Transverse colon (tissue), 4 donors: ENCODE results near the gene DNAJC18. TPM values are rescaled to one million over a fixed set of nuclear protein-coding genes. Genes with fewer than 3 reads are reported as not detected.

Experiments used
- DNase-seq: peaks from one replicate; pipeline ENCODE4 v3.0.0-alpha.2; 2019
- H3K27ac ChIP-seq, 4 donors: fragments of 200-600 bp; sonication (generic); 2 replicates each; pipeline ENCODE4 v1.5.1; 2016 to 2018; ENCODE audit warnings: inconsistent platforms in 4 of 4
- H3K27me3 ChIP-seq: fragments of 200-600 bp; sonication (generic); 2 replicates; pipeline ENCODE4 v1.5.1; 2017; ENCODE audit warnings: inconsistent platforms
- H3K36me3 ChIP-seq, 4 donors: fragments of 200-600 bp; sonication (generic); 2 replicates each; pipeline ENCODE4 v1.5.1; 2017 to 2019; ENCODE audit warnings: inconsistent platforms in 4 of 4
- H3K4me1 ChIP-seq, 4 donors: fragments of 200-600 bp; sonication (generic); 2 replicates each; pipeline ENCODE4 v1.5.1; 2017 to 2020; ENCODE audit warnings: inconsistent platforms in 4 of 4
- H3K4me3 ChIP-seq, 4 donors: fragments of 200-600 bp; sonication (generic); 1 replicate in 1 of 4; 2 replicates in 3 of 4; pipeline versions ENCODE4 v1.5.1 to v1.6.1; 2017 to 2019; ENCODE audit warnings: inconsistent platforms in 4 of 4
- H3K9me3 ChIP-seq, 2 donors: fragments of 200-600 bp; sonication (generic); 2 replicates each; pipeline ENCODE4 v1.5.1; 2017 to 2019; ENCODE audit warnings: inconsistent platforms in 2 of 2
- EP300 ChIP-seq: sonication (generic); formaldehyde crosslinking; IDR thresholded peaks from one replicate; pipeline ENCODE4 v1.6.1; 2017; ENCODE audit warnings: antibody characterized with exemption, low read depth
- POLR2A ChIP-seq: fragments of 450-650 bp; IDR thresholded peaks from one replicate; pipeline ENCODE4 v1.6.1; 2016; ENCODE audit warnings: antibody characterized with exemption, mild to moderate bottlenecking, moderate library complexity
- POLR2AphosphoS5 ChIP-seq, 3 donors: sonication (generic); formaldehyde crosslinking; IDR thresholded peaks; one replicate each; pipeline ENCODE4 v1.6.1; 2016; ENCODE audit warnings: antibody characterized with exemption in 3 of 3
- WGBS, 2 donors: methylation state at CpG; one replicate each; pipeline ENCODE4 v1.1.5; 2018; ENCODE audit warnings: low coverage in 1 of 2; 5-methylcytosine and 5-hydroxymethylcytosine counted together
- in situ Hi-C, 4 donors: fragments of 200-750 bp; cut with MboI; loops; one replicate each; pipeline versions ENCODE4 v1.15.0 to v1.15.1; 2017; ENCODE audit warnings: low sequenced_read_pairs in 3 of 4, low pct_ligation_motif_present in 1 of 4, low pct_unique_long_range_greater_than_20kb in 1 of 4
- intact Hi-C: fragments of 100-400 bp; cut with DNase I; formaldehyde crosslinking; loops from one replicate; pipeline ENCODE4 v1.15.1; 2023; ENCODE audit warnings: low total_unique reads
- total RNA-seq, 4 donors: library from RNA; depleted of rRNA; stranded (reverse); fragments of >200 nt; gene quantifications; one replicate each; pipeline ENCODE4 v1.1.0, GENCODE V29; 2016
- TF ChIP-seq, protein P1 (sequence below), 5 experiments: fragments of 200-600 bp in 3 of 5; fragments of 450-650 bp in 2 of 5; sonication (generic) in 3 of 5; IDR thresholded peaks; 1 replicate in 2 of 5; 2 replicates in 3 of 5; pipeline ENCODE4 v1.5.1; 2016 to 2017; ENCODE audit warnings: antibody characterized with exemption in 5 of 5, inconsistent platforms in 3 of 5, mild to moderate bottlenecking in 2 of 5, moderate library complexity in 1 of 5

The DNAJC18 gene
- total RNA-seq, 4 donors from 2014 or later: 0.37 to 3.8 (median 3.2) TPM

- H3K36me3 ChIP-seq: peaks cover 0 to 19% (median 7%) of the 10 kb centered on the region in 4 donors
Observed at GRCh38 chr5:139371482-139372435, 67.6 kb downstream of the DNAJC18 start.

GRCh38 chr5:139369181-139369580 lies 70.1 kb downstream of the DNAJC18 start:
- no peak overlapping the region for H3K27ac ChIP-seq
- peaks cover 10 to 16% (median 13%) of the 10 kb centered on the region in 4 donors for H3K4me1 ChIP-seq
- H3K36me3 ChIP-seq: peaks cover 0 to 42% (median 18%) of the 10 kb centered on the region in 4 donors
- H3K4me3 ChIP-seq: no peak overlapping the region
- 88 to 92% methylated on average over 1 of the region's 1 CpG for WGBS, 2 donors
- TF ChIP-seq, protein P1, sequence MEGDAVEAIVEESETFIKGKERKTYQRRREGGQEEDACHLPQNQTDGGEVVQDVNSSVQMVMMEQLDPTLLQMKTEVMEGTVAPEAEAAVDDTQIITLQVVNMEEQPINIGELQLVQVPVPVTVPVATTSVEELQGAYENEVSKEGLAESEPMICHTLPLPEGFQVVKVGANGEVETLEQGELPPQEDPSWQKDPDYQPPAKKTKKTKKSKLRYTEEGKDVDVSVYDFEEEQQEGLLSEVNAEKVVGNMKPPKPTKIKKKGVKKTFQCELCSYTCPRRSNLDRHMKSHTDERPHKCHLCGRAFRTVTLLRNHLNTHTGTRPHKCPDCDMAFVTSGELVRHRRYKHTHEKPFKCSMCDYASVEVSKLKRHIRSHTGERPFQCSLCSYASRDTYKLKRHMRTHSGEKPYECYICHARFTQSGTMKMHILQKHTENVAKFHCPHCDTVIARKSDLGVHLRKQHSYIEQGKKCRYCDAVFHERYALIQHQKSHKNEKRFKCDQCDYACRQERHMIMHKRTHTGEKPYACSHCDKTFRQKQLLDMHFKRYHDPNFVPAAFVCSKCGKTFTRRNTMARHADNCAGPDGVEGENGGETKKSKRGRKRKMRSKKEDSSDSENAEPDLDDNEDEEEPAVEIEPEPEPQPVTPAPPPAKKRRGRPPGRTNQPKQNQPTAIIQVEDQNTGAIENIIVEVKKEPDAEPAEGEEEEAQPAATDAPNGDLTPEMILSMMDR (IDR thresholded peaks at IDR 0.05): no peak
- TF ChIP-seq POLR2AphosphoS5 (IDR thresholded peaks at IDR 0.05) (no peak), POLR2A (no peak), EP300 (no peak)
- no peak for DNase-seq
- no peaks in the 10 kb centered on the region for H3K9me3 ChIP-seq
- no peaks in the 10 kb centered on the region for H3K27me3 ChIP-seq
- intact Hi-C loops: no loop called here
- in situ Hi-C loops: no loop called here

More at GRCh38 chr5:139371482-139372435, 67.6 kb downstream of the DNAJC18 start:
- no peak for DNase-seq
- Histone ChIP-seq H3K9me3 (no peaks in the 10 kb centered on the region), H3K27ac (no peak overlapping the region), H3K4me1 (peaks cover 16 to 18% (median 17%) of the 10 kb centered on the region in 4 donors), H3K4me3 (no peak overlapping the region), H3K27me3 (no peaks in the 10 kb centered on the region)
- WGBS, 2 donors: 82 to 86% methylated on average over 4 to 7 of the region's 7 CpGs
- intact Hi-C loops (no loop called here), in situ Hi-C loops (no loop called here)
- TF ChIP-seq EP300 (no peak), POLR2A (no peak), POLR2AphosphoS5 (IDR thresholded peaks at IDR 0.05) (no peak)
- TF ChIP-seq, protein P1 (IDR thresholded peaks at IDR 0.05): no peak

DNA sequence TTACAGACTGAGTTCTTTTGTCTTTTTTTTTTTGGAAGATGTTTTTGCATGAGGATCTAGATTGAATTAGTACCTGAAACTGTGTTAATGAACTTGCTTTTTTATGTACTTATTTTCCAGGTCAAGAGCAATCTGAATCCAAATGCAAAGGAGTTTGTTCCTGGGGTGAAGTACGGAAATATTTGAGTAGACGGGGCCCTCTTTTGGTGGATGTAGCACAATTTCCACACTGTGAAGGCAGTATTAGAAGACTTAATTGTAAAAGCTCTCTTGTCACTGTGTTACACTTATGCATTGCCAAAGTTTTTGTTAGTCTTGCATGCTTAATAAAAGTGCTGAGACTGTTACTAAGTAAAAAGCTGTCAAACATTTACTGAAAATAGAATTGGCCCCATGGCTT lies 70.7 kb downstream of the DNAJC18 start:
- H3K4me3 ChIP-seq: no peak overlapping the region
- WGBS, 2 donors: 71 to 83% methylated on average over 2 of the region's 2 CpGs
- H3K36me3 ChIP-seq: peaks cover 0 to 46% (median 21%) of the 10 kb centered on the region in 4 donors
- no peak overlapping the region for H3K27ac ChIP-seq
- TF ChIP-seq POLR2A (no peak), POLR2AphosphoS5 (IDR thresholded peaks at IDR 0.05) (no peak), EP300 (no peak)
- TF ChIP-seq, protein P1 (IDR thresholded peaks at IDR 0.05): no peak
- H3K9me3 ChIP-seq: no peaks in the 10 kb centered on the region
- no peaks in the 10 kb centered on the region for H3K27me3 ChIP-seq
- DNase-seq: no peak
- intact Hi-C loops (no loop called here), in situ Hi-C loops (no loop called here)
- H3K4me1 ChIP-seq: peaks cover 4 to 10% (median 7%) of the 10 kb centered on the region in 4 donors

GRCh38 chr5:139364466-139364865 lies 74.9 kb downstream of the DNAJC18 start:
- H3K36me3 ChIP-seq: peaks cover 0 to 44% (median 21%) of the 10 kb centered on the region in 4 donors
- no peaks in the 10 kb centered on the region for H3K9me3 ChIP-seq
- TF ChIP-seq EP300: no peak
- no peak for TF ChIP-seq POLR2AphosphoS5 (IDR thresholded peaks at IDR 0.05)
- TF ChIP-seq POLR2A: no peak
- TF ChIP-seq, protein P1 (IDR thresholded peaks at IDR 0.05): no peak
- whole genome bisulfite sequencing, 2 donors: 61 to 72% methylated on average over 2 of the region's 2 CpGs
- H3K27ac ChIP-seq: no peak overlapping the region
- DNase-seq: no peak
- no peaks in the 10 kb centered on the region for H3K27me3 ChIP-seq
- H3K4me1 ChIP-seq: no peaks in the 10 kb centered on the region
- in situ Hi-C loops: no loop called here
- no peak overlapping the region for H3K4me3 ChIP-seq
- intact Hi-C loops: no loop called here
